DOHH2 (cell line): ENCODE data around the gene GSC.

Experiments used
- H3F3A ChIP-seq: fragments of 200-600 bp; sonication (generic), shearing (Covaris generic); 2 replicates; pipeline ENCODE4 v1.6.0; 2016; ENCODE audit warnings: antibody characterized with exemption, mild to moderate bottlenecking; ENCODE audit not compliant: control insufficient read depth, insufficient read depth
- H3K27ac ChIP-seq: fragments of 200-600 bp; sonication (generic); 2 replicates; pipeline ENCODE4 v1.5.1; 2014; ENCODE audit warnings: low read depth, mild to moderate bottlenecking, low read length, moderate library complexity
- H3K27me3 ChIP-seq: fragments of 200-600 bp; sonication (generic); 2 replicates; pipeline ENCODE4 v1.6.1; 2014; ENCODE audit warnings: mild to moderate bottlenecking, low read length, mixed read lengths; ENCODE audit not compliant: control insufficient read depth
- H3K36me3 ChIP-seq: fragments of 200-600 bp; sonication (generic); 2 replicates; pipeline ENCODE4 v1.6.1; 2014; ENCODE audit warnings: mild to moderate bottlenecking, low read length, moderate library complexity, mixed read lengths; ENCODE audit not compliant: control insufficient read depth
- H3K4me1 ChIP-seq: fragments of 200-600 bp; sonication (generic); 2 replicates; pipeline ENCODE4 v1.6.1; 2014; ENCODE audit warnings: mild to moderate bottlenecking, low read length, mixed read lengths; ENCODE audit not compliant: control insufficient read depth
- H3K4me2 ChIP-seq: fragments of 200-600 bp; sonication (generic); 2 replicates; pipeline ENCODE4 v1.6.0; 2014; ENCODE audit warnings: mild to moderate bottlenecking, low read length, moderate library complexity
- H3K4me3 ChIP-seq: fragments of 200-600 bp; sonication (generic); 2 replicates; pipeline ENCODE4 v1.5.1; 2014; ENCODE audit warnings: mild to moderate bottlenecking, low read length, mixed read lengths
- H3K79me2 ChIP-seq: fragments of 200-600 bp; sonication (generic); 2 replicates; pipeline ENCODE4 v1.6.1; 2014; ENCODE audit warnings: mild to moderate bottlenecking, low read length, mixed read lengths; ENCODE audit not compliant: control insufficient read depth
- H3K9me2 ChIP-seq: fragments of 200-600 bp; sonication (generic); replicated peaks from 2 replicates; pipeline ENCODE4 v1.6.1; 2014; ENCODE audit warnings: mild to moderate bottlenecking, low read length, mixed read lengths; ENCODE audit not compliant: control insufficient read depth
- H3K9me3 ChIP-seq: fragments of 200-600 bp; sonication (generic); 2 replicates; pipeline ENCODE4 v1.6.1; 2014; ENCODE audit warnings: antibody characterized with exemption, low read length, mixed read lengths; ENCODE audit not compliant: control insufficient read depth, insufficient read depth
- H4K20me1 ChIP-seq: fragments of 200-600 bp; sonication (generic); 2 replicates; pipeline ENCODE4 v1.6.0; 2014; ENCODE audit warnings: low read depth, mild to moderate bottlenecking, antibody characterized with exemption, low read length, moderate library complexity; ENCODE audit not compliant: control insufficient read depth, insufficient read depth
- EZH2phosphoT487 ChIP-seq: fragments of 200-600 bp; sonication (generic); IDR thresholded peaks from 2 replicates; pipeline ENCODE4 v1.6.1; 2017; ENCODE audit warnings: borderline replicate concordance, mild to moderate bottlenecking, antibody characterized with exemption, low read length, moderate library complexity, mixed read lengths
- TF ChIP-seq, protein P1 (sequence below): fragments of 200-600 bp; sonication (generic); IDR thresholded peaks from one replicate; pipeline ENCODE4 v1.5.1; 2014; ENCODE audit warnings: antibody characterized with exemption, mild to moderate bottlenecking, low read depth, low read length; ENCODE audit not compliant: poor library complexity, severe bottlenecking

The GSC gene

DNA sequence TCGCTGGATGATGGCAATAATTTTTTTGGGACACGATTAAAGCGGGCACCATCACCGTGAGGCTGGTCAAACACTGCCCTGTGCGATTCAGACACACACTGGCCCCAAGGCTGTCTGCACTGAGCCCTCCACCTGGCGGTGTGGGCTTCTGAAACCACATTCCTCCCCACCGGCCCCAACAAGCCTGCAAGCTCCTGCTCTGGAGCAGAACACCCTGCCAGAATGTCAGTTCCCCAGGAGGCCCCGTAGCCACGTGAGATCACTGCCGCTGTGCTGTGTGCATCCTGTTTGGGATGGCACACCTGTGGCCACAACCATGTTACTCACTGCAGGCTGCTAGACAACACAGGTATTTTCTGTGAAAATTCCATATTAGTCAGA lies 7.9 kb downstream of the GSC start:
- H3F3A ChIP-seq, result no peaks in the 10 kb centered on the region

DNA sequence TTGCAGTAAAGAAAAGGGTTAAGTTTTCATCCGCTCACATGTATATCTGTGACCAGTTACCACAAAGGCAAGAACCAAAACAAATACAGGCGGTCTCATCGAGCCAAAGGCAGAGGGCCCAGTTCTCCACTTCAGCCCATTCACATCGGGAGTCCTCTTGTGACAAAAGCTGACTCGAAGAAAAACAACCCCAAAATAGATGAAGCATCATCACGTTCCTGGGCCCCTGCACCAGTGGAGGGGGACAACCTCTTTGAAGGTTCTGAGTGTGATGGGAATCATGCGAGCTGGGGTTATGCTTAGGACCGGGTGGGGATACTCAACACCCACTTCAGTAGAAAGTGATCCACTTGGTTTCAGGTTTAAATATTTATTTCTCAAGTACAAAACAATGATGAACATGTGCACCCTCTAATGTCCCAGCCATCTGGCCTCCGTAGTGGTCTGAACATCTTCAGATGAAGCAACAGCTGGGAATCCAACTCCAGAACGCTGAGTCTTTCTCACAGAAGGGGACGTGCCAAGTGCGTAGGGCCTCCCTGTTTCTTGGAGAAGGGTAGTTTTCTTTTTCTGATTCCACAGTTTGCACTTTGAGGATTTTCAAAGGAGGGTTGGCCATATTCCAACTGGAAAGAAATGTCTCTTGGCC lies 8.4 kb downstream of the GSC start:
- no peaks in the 10 kb centered on the region for H4K20me1 ChIP-seq
- H3F3A ChIP-seq, result no peaks in the 10 kb centered on the region
- no peaks in the 10 kb centered on the region for H3K9me2 ChIP-seq
- TF ChIP-seq, protein P1, sequence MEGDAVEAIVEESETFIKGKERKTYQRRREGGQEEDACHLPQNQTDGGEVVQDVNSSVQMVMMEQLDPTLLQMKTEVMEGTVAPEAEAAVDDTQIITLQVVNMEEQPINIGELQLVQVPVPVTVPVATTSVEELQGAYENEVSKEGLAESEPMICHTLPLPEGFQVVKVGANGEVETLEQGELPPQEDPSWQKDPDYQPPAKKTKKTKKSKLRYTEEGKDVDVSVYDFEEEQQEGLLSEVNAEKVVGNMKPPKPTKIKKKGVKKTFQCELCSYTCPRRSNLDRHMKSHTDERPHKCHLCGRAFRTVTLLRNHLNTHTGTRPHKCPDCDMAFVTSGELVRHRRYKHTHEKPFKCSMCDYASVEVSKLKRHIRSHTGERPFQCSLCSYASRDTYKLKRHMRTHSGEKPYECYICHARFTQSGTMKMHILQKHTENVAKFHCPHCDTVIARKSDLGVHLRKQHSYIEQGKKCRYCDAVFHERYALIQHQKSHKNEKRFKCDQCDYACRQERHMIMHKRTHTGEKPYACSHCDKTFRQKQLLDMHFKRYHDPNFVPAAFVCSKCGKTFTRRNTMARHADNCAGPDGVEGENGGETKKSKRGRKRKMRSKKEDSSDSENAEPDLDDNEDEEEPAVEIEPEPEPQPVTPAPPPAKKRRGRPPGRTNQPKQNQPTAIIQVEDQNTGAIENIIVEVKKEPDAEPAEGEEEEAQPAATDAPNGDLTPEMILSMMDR, result no peak
- TF ChIP-seq EZH2phosphoT487, result no peak
- no peaks in the 10 kb centered on the region for H3K36me3 ChIP-seq
- H3K27ac ChIP-seq, result no peak overlapping the region
- no peak overlapping the region for H3K4me3 ChIP-seq
- H3K27me3 ChIP-seq, result peaks cover 33% of the 10 kb centered on the region
- H3K79me2 ChIP-seq, result no peaks in the 10 kb centered on the region
- no peaks in the 10 kb centered on the region for H3K4me1 ChIP-seq
- H3K9me3 ChIP-seq, result no peaks in the 10 kb centered on the region
- H3K4me2 ChIP-seq, result no peak overlapping the region

More for the DNA sequence above, 7.9 kb downstream of the GSC start:
- Histone ChIP-seq H3K79me2 (no peaks in the 10 kb centered on the region), H3K27ac (no peak overlapping the region), H3K9me2 (no peaks in the 10 kb centered on the region), H3K4me3 (no peak overlapping the region), H3K4me2 (no peak overlapping the region), H3K9me3 (no peaks in the 10 kb centered on the region), H3K27me3 (peaks cover 36% of the 10 kb centered on the region), H3K4me1 (no peaks in the 10 kb centered on the region), H3K36me3 (no peaks in the 10 kb centered on the region), H4K20me1 (no peaks in the 10 kb centered on the region)
- TF ChIP-seq, protein P1, result no peak
- no peak for TF ChIP-seq EZH2phosphoT487

DNA sequence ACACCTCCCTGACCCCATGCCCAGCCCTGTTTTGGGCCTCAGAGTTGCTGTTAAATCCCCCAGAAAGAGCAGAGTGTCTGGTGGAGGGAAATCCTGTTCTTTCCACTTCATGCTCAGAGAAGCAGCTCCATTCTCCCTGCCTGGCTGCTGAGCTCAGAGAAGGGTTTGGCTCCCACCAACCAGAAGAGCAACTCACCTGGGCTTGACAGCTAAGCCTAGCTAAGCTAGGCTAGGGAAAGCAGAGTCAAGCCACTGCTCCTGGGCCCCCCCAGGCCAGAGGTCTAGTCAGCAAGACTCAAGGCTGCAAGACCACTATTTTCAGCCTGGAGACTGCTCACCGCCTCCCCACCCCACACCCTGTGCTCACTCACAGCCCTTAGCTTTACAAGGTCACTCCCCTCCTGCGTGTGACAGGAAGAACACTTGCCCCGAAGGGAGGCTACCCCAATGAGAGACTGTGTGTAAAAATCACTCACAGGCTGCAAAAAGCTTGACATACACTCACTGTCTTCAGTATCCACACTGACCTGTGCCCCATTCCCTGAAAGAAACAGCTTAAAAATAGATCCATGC lies 13.5 kb downstream of the GSC start:
- Histone ChIP-seq H3K79me2 (no peaks in the 10 kb centered on the region), H3K36me3 (no peaks in the 10 kb centered on the region), H4K20me1 (no peaks in the 10 kb centered on the region), H3K4me1 (no peaks in the 10 kb centered on the region), H3K4me2 (no peak overlapping the region), H3F3A (no peaks in the 10 kb centered on the region), H3K27me3 (0 out of 2 replicates have a peak, but pooled peaks cover 2% of the 10 kb centered on the region), H3K9me2 (no peaks in the 10 kb centered on the region), H3K27ac (no peak overlapping the region), H3K4me3 (no peak overlapping the region), H3K9me3 (no peaks in the 10 kb centered on the region)
- TF ChIP-seq EZH2phosphoT487, result no peak
- TF ChIP-seq, protein P1, result no peak
